ENCODE measurements around the gene OGFRL1. TPM values are rescaled to one million over a fixed set of nuclear protein-coding genes. Genes with fewer than 3 reads are reported as not detected.

Gene OGFRL1
- total and polyA plus RNA-seq, 2 of the 4 experiments (the other 2 are of a cell fraction), result 5.4 to 5.7 TPM

DNA sequence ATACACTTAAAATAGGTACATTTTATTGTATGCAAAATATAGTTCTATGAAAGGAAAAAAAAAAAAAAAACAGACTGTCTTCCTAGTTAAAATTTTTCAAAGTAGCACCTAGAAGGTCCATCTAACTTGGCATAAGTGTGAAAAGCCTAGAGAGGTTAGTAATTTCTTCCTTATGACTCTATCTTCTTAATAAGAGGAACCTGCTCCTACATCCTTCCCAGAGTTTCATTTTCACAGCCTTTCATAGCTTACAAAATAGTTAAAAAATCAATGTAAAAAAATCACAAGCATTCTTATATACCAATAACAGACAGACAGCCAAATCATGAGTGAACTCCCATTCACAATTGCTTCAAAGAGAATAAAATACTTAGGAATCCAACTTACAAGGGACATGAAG is 28.8 kb downstream of the OGFRL1 start:
- H2BK15ac ChIP-seq (ENCODE audit: low read depth, low read length), result no peak overlapping the region
- no peak overlapping the region for H3K9ac ChIP-seq (ENCODE audit: low read depth, low read length)
- dilution Hi-C loops (cut with HindIII; ENCODE audit: low sequenced_read_pairs, unreplicated experiment), result no loop called here
- H4K8ac ChIP-seq (ENCODE audit: low read depth in 2 of 2, low read length in 2 of 2), result no peak overlapping the region
- no peaks in the 10 kb centered on the region for H3K9me3 ChIP-seq (ENCODE audit: control insufficient read depth, insufficient read depth, low read length)
- intact Hi-C loops (cut with micrococcal nuclease), result no loop called here
- DNase-seq, result no peak
- no peak overlapping the region for H3K56ac ChIP-seq (ENCODE audit: extremely low read depth, insufficient read depth, low read length)
- no peak overlapping the region for H4K5ac ChIP-seq (ENCODE audit: low read depth, low read length)
- no peak for TF ChIP-seq FOS (IDR thresholded peaks at IDR 0.05; ENCODE audit: low read depth, low read length)
- no peak for TF ChIP-seq SMC3 (IDR thresholded peaks at IDR 0.05; ENCODE audit: low read depth, low read length)
- TF ChIP-seq, protein P1, sequence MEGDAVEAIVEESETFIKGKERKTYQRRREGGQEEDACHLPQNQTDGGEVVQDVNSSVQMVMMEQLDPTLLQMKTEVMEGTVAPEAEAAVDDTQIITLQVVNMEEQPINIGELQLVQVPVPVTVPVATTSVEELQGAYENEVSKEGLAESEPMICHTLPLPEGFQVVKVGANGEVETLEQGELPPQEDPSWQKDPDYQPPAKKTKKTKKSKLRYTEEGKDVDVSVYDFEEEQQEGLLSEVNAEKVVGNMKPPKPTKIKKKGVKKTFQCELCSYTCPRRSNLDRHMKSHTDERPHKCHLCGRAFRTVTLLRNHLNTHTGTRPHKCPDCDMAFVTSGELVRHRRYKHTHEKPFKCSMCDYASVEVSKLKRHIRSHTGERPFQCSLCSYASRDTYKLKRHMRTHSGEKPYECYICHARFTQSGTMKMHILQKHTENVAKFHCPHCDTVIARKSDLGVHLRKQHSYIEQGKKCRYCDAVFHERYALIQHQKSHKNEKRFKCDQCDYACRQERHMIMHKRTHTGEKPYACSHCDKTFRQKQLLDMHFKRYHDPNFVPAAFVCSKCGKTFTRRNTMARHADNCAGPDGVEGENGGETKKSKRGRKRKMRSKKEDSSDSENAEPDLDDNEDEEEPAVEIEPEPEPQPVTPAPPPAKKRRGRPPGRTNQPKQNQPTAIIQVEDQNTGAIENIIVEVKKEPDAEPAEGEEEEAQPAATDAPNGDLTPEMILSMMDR (conservative IDR thresholded peaks at IDR 0.05; ENCODE audit: low read depth, low read length), result no peak
- TF ChIP-seq MAZ (IDR thresholded peaks at IDR 0.05; ENCODE audit: borderline replicate concordance, low read depth, low read length), result no peak
- no peak for TF ChIP-seq MXI1 (IDR thresholded peaks at IDR 0.05; ENCODE audit: borderline replicate concordance, low read depth, low read length)
- no peak for TF ChIP-seq RCOR1 (IDR thresholded peaks at IDR 0.05; ENCODE audit: insufficient replicate concordance, low read length)
- TF ChIP-seq BHLHE40 (IDR thresholded peaks at IDR 0.05; ENCODE audit: low read depth, low read length), result no peak
- H2AK9ac ChIP-seq (replicated peaks; ENCODE audit: low read depth, low read length, poor library complexity), result no peak overlapping the region
- no peaks in the 10 kb centered on the region for H4K20me1 ChIP-seq (ENCODE audit: insufficient read depth, low read length)
- no peak overlapping the region for H3K18ac ChIP-seq (ENCODE audit: low read depth, low read length)
- POLR2A ChIA-PET (ENCODE audit: unreplicated experiment), result no interaction called here
- no peak overlapping the region for H3K4me3 ChIP-seq (ENCODE audit: insufficient read depth, low read depth, low read length)
- no peaks in the 10 kb centered on the region for H3K36me3 ChIP-seq (ENCODE audit: control insufficient read depth, insufficient read depth, low read length)
- no peak overlapping the region for H3K4ac ChIP-seq (ENCODE audit: low read depth, low read length)
- no peak overlapping the region for H2BK5ac ChIP-seq (ENCODE audit: low read depth, low read length, poor library complexity, severe bottlenecking)
- H2BK20ac ChIP-seq (ENCODE audit: low read depth, low read length), result no peak overlapping the region
- no peak for ATAC-seq (ENCODE audit: low read depth)
- BruUV-seq (replicated peaks), result no TSS peak
- H2AFZ ChIP-seq (replicated peaks; ENCODE audit: low read length, poor library complexity), result no peak overlapping the region
- H3K79me1 ChIP-seq (ENCODE audit: low read depth in 1 of 2, low read length in 2 of 2), result no peaks in the 10 kb centered on the region; a peak in 1 of 4 replicates
- no peaks in the 10 kb centered on the region for H3K27me3 ChIP-seq (ENCODE audit: control insufficient read depth, insufficient read depth, low read length)
- CTCF ChIA-PET, result interaction anchor here (0.6 kb wide), 1 partner anchor 123 kb away, joined by 3 read pairs; no protein-coding TSS in a partner anchor
- no peak overlapping the region for H2BK120ac ChIP-seq (ENCODE audit: low read depth, low read length)
- no peak overlapping the region for H3K14ac ChIP-seq (replicated peaks; ENCODE audit: low read depth, low read length)
- H2AK5ac ChIP-seq (ENCODE audit: low read depth, low read length), result no peak overlapping the region
- H3K9me1 ChIP-seq (ENCODE audit: insufficient read depth, low read length), result no peaks in the 10 kb centered on the region
- no peak overlapping the region for H3K4me2 ChIP-seq (ENCODE audit: low read depth, low read length)
- in situ Hi-C loops (cut with MboI; ENCODE audit: low sequenced_read_pairs), result no loop called here
- H3K4me1 ChIP-seq (ENCODE audit: control insufficient read depth, insufficient read depth, low read length), result peaks cover 2% of the 10 kb centered on the region; the same call in 1 of the 2 replicates
- no peak overlapping the region for H4K91ac ChIP-seq (ENCODE audit: insufficient read depth, low read depth, low read length)
- no peak overlapping the region for H3K27ac ChIP-seq (ENCODE audit: insufficient read depth, low read length)
- no peak overlapping the region for H3K23ac ChIP-seq (ENCODE audit: low read depth, low read length)
